OCI-LY3 (cell line): Measurements from ENCODE around the gene BNC2.

ENCODE experiments used
- H2AFZ ChIP-seq: fragments of 200-600, 300-600 bp; shearing (Covaris generic); 2 replicates; pipeline ENCODE4 v1.6.0; 2014; ENCODE audit warnings: antibody characterized with exemption, low read depth, low read length
- H3K27ac ChIP-seq: fragments of 200-600, 300-600 bp; sonication (generic); 2 replicates; pipeline ENCODE4 v1.5.1; 2014; ENCODE audit warnings: mild to moderate bottlenecking, low read length, moderate library complexity, mixed read lengths
- H3K27me3 ChIP-seq: fragments of 200-600, 300-600 bp; sonication (generic); 2 replicates; pipeline ENCODE4 v1.6.1; 2014; ENCODE audit warnings: low read depth, low read length, mixed read lengths
- H3K36me3 ChIP-seq: fragments of 200-600, 300-600 bp; sonication (generic); replicated peaks from 2 replicates; pipeline ENCODE3; 2014; ENCODE audit warnings: low read depth, low read length, mixed read lengths
- H3K4me1 ChIP-seq: fragments of 300-600, 200-600 bp; sonication (generic); 2 replicates; pipeline ENCODE4 v1.6.1; 2014; ENCODE audit warnings: low read length, mixed read lengths
- H3K4me2 ChIP-seq: fragments of 200-600, 300-600 bp; sonication (generic); 2 replicates; pipeline ENCODE4 v1.6.1; 2014; ENCODE audit warnings: low read length, mixed read lengths
- H3K4me3 ChIP-seq: fragments of 300-600, 200-600 bp; sonication (generic); 2 replicates; pipeline ENCODE4 v1.5.1; 2014; ENCODE audit warnings: antibody characterized with exemption, mild to moderate bottlenecking, low read length, moderate library complexity
- H3K79me2 ChIP-seq: fragments of 300-600, 200-600 bp; shearing (Covaris generic); 2 replicates; pipeline ENCODE4 v1.6.1; 2014; ENCODE audit warnings: mild to moderate bottlenecking, low read length, mixed read lengths
- H3K9ac ChIP-seq: fragments of 300-600, 200-600 bp; shearing (Covaris generic); 2 replicates; pipeline ENCODE4 v1.6.0; 2014; ENCODE audit warnings: mild to moderate bottlenecking, low read length, moderate library complexity
- H3K9me3 ChIP-seq: fragments of 200-600, 300-600 bp; shearing (Covaris generic); 2 replicates; pipeline ENCODE4 v1.6.1; 2014; ENCODE audit warnings: low read length, mixed read lengths; ENCODE audit not compliant: insufficient read depth
- H4K20me1 ChIP-seq: fragments of 200-600, 300-600 bp; sonication (generic); 2 replicates; pipeline ENCODE4 v1.6.1; 2016; ENCODE audit warnings: low read length, mixed read lengths; ENCODE audit not compliant: insufficient read depth
- CTCF ChIP-seq: fragments of 200-600, 300-600 bp; sonication (generic); IDR thresholded peaks from 2 replicates; pipeline ENCODE4 v1.5.1; 2014; ENCODE audit warnings: antibody characterized with exemption, low read length, low read depth
- EZH2phosphoT487 ChIP-seq: fragments of 200-600 bp; shearing (Covaris generic); IDR thresholded peaks from 2 replicates; pipeline ENCODE4 v1.6.1; 2018; ENCODE audit warnings: antibody characterized with exemption, mixed run types, low read depth

The BNC2 gene

GRCh38 chr9:16450578-16450977 lies 419.9 kb downstream of the BNC2 start:
- no peaks in the 10 kb centered on the region for H3K79me2 ChIP-seq
- no peaks in the 10 kb centered on the region for H4K20me1 ChIP-seq
- H3K9me3 ChIP-seq = no peaks in the 10 kb centered on the region
- no peak overlapping the region for H3K9ac ChIP-seq
- H3K4me3 ChIP-seq = no peak overlapping the region
- no peak overlapping the region for H2AFZ ChIP-seq
- TF ChIP-seq EZH2phosphoT487 (no peak), CTCF (no peak)
- H3K27ac ChIP-seq = no peak overlapping the region
- no peaks in the 10 kb centered on the region for H3K4me1 ChIP-seq
- H3K27me3 ChIP-seq = peaks cover 4% of the 10 kb centered on the region; the same call in 1 of the 2 replicates
- H3K36me3 ChIP-seq = no peaks in the 10 kb centered on the region
- H3K4me2 ChIP-seq = no peak overlapping the region

GRCh38 chr9:16450043-16450442 lies 420.4 kb downstream of the BNC2 start:
- no peak overlapping the region for H3K4me3 ChIP-seq
- H3K36me3 ChIP-seq = no peaks in the 10 kb centered on the region
- TF ChIP-seq CTCF (no peak), EZH2phosphoT487 (no peak)
- H3K27ac ChIP-seq = no peak overlapping the region
- H3K79me2 ChIP-seq = no peaks in the 10 kb centered on the region
- H2AFZ ChIP-seq = no peak overlapping the region
- no peak overlapping the region for H3K9ac ChIP-seq
- no peak overlapping the region for H3K4me2 ChIP-seq
- no peaks in the 10 kb centered on the region for H4K20me1 ChIP-seq
- peaks cover 4% of the 10 kb centered on the region; the same call in 1 of the 2 replicates for H3K27me3 ChIP-seq
- no peaks in the 10 kb centered on the region for H3K4me1 ChIP-seq
- H3K9me3 ChIP-seq = no peaks in the 10 kb centered on the region

- no peak overlapping the region for H3K27ac ChIP-seq
- H3K36me3 ChIP-seq = no peaks in the 10 kb centered on the region
- no peak overlapping the region for H3K4me2 ChIP-seq
- no peaks in the 10 kb centered on the region for H3K4me1 ChIP-seq
- no peaks in the 10 kb centered on the region for H3K79me2 ChIP-seq
- TF ChIP-seq CTCF (no peak), EZH2phosphoT487 (no peak)
- peaks cover 4% of the 10 kb centered on the region; the same call in 1 of the 2 replicates for H3K27me3 ChIP-seq
- H2AFZ ChIP-seq = no peak overlapping the region
- no peaks in the 10 kb centered on the region for H4K20me1 ChIP-seq
- no peak overlapping the region for H3K9ac ChIP-seq
- H3K9me3 ChIP-seq = no peaks in the 10 kb centered on the region
- no peak overlapping the region for H3K4me3 ChIP-seq
Measured at GRCh38 chr9:16449076-16449730, 421.3 kb downstream of the BNC2 start.

GRCh38 chr9:16447946-16448345 lies 422.5 kb downstream of the BNC2 start:
- H3K9ac ChIP-seq = no peak overlapping the region
- no peaks in the 10 kb centered on the region for H3K4me1 ChIP-seq
- TF ChIP-seq CTCF = no peak
- no peak for TF ChIP-seq EZH2phosphoT487
- no peaks in the 10 kb centered on the region for H3K9me3 ChIP-seq
- no peak overlapping the region for H3K4me2 ChIP-seq
- no peaks in the 10 kb centered on the region for H3K36me3 ChIP-seq
- peaks cover 4% of the 10 kb centered on the region; the same call in 1 of the 2 replicates for H3K27me3 ChIP-seq
- no peaks in the 10 kb centered on the region for H3K79me2 ChIP-seq
- H3K27ac ChIP-seq = no peak overlapping the region
- H4K20me1 ChIP-seq = no peaks in the 10 kb centered on the region
- H2AFZ ChIP-seq = no peak overlapping the region
- H3K4me3 ChIP-seq = no peak overlapping the region
